K562 (cell line): ENCODE results near the gene METTL25B. TPM values are rescaled to one million over a fixed set of nuclear protein-coding genes. Genes with fewer than 3 reads are reported as not detected.

Experiments
- CCNT2 ChIP-seq: IDR thresholded peaks from 2 replicates; pipeline ENCODE4 v1.6.1; 2011; ENCODE audit warnings: borderline replicate concordance, low read depth, mild to moderate bottlenecking, moderate library complexity, mixed read lengths, low read length; ENCODE audit not compliant: insufficient read length; ENCODE audit errors: extremely low read depth
- ELK3 ChIP-seq: fragments of 450-650 bp; formaldehyde crosslinking; IDR thresholded peaks from 2 replicates; pipeline ENCODE4 v1.4.0; 2020; ENCODE audit warnings: mild to moderate bottlenecking
- FOXP4 ChIP-seq: sonication (generic); formaldehyde crosslinking; IDR thresholded peaks from 2 replicates; pipeline ENCODE4 v1.8.0; 2022; ENCODE audit warnings: mild to moderate bottlenecking, missing genetic modification reagents, borderline replicate concordance
- HMBOX1 ChIP-seq: sonication (generic); IDR thresholded peaks from 2 replicates; pipeline ENCODE4 v1.6.1; 2016
- ZBTB1 ChIP-seq: sonication (generic); formaldehyde crosslinking; IDR thresholded peaks from 2 replicates; pipeline ENCODE4 v1.8.1; 2023; ENCODE audit warnings: missing genetic modification reagents, low read depth, mild to moderate bottlenecking, borderline replicate concordance
- ZNF12 ChIP-seq: sonication (generic); formaldehyde crosslinking; IDR thresholded peaks from 2 replicates; pipeline ENCODE4 v1.4.0; 2020; ENCODE audit warnings: mild to moderate bottlenecking, missing genetic modification reagents
- ZNF518B ChIP-seq: fragments of 250-450 bp; sonication (Bioruptor Pico); IDR thresholded peaks from 2 replicates; pipeline ENCODE4 v1.5.0; 2021; ENCODE audit warnings: mild to moderate bottlenecking, moderate library complexity
- ZNF740 ChIP-seq, 3 experiments: fragments of 200-800 bp in 1 of 3; sonication (Bioruptor generic) in 1 of 3; sonication (generic) in 1 of 3; formaldehyde crosslinking in 1 of 3; IDR thresholded peaks; 2 replicates each; pipeline versions ENCODE4 v1.6.1 to v1.8.0; 2016 to 2022; ENCODE audit warnings: mild to moderate bottlenecking in 2 of 3, missing compliant biosample characterization in 2 of 3, missing genetic modification characterization in 2 of 3, missing genetic modification reagents in 1 of 3
- polyA plus RNA-seq, 8 experiments: library from polyadenylated mRNA; depleted of rRNA in 4 of 8; stranded (reverse) in 5 of 8; unstranded in 3 of 8; fragments of >200 nt; fragmentation: Nextera tagmentation in 2 of 8; fragmentation: Illumina TruSeq in 1 of 8; extraction: Ambion mirVana in 2 of 8; extraction: Trizol in 1 of 8; gene quantifications; 2 replicates each; pipeline versions ENCODE4 v1.2.1 to v1.2.3, GENCODE V29; 2011 to 2014; ENCODE audit warnings: inconsistent platforms in 1 of 8, missing spikeins in 1 of 8
- total RNA-seq, 7 experiments: library from RNA; depleted of rRNA in 6 of 7; stranded (reverse); fragments of >200 nt in 6 of 7; fragmentation: Illumina TruSeq in 2 of 7; extraction: Trizol in 2 of 7; gene quantifications; 2 replicates each; pipeline versions ENCODE4 v1.2.1 to v1.2.3, GENCODE V29; 2011 to 2021; ENCODE audit warnings: low replicate concordance in 1 of 7

Gene METTL25B
- total and polyA plus RNA-seq, 9 of the 15 experiments (the other 6 are each of a cell fraction or from before 2014, with no cell fraction given) = 7.7 to 48.3 (median 33.1) TPM

- TF ChIP-seq FOXP4 (CRISPR knock-in tag) = no peak
- TF ChIP-seq ZNF518B = no peak
- peak; percentile 8 for TF ChIP-seq CCNT2
- TF ChIP-seq ELK3 (CRISPR knock-in tag) = no peak
- no peak for TF ChIP-seq HMBOX1
- TF ChIP-seq ZNF12 (CRISPR knock-in tag) = no peak
- TF ChIP-seq ZBTB1 (CRISPR knock-in tag) = peak; percentile 38; the same call in 1 of the 2 replicates
- no peak for TF ChIP-seq ZNF740 (CRISPR knock-in tag; IDR thresholded peaks at IDR 0.05)
- TF ChIP-seq ZNF740 (tag; IDR thresholded peaks at IDR 0.05) = no peak
These were observed 22.9 kb upstream of the METTL25B start, which contains the start of gene CRABP2 (continued) for GRCh38 chr1:156705321-156705917.
